Upper lobe of right lung (tissue), 1 donor: ENCODE results near the gene CD37. TPM values are rescaled to one million over a fixed set of nuclear protein-coding genes. Genes with fewer than 3 reads are reported as not detected.
"Not testable (repeated sequence)": the region's sequence is repeated elsewhere in the genome, so short reads cannot be mapped to it uniquely, and the experiment has no call there.

ENCODE experiments used
- ATAC-seq: fragments of 200-7000 bp; cut with Tn5 transposase; one replicate; pipeline ENCODE4 v1.9.1; 2020; ENCODE audit warnings: mild to moderate bottlenecking, moderate library complexity
- DNase-seq: peaks from one replicate; pipeline ENCODE4 v3.0.0-alpha.2; 2020
- H3K27ac ChIP-seq: fragments of 200-600 bp; one replicate; pipeline ENCODE4 v1.8.0; 2022
- H3K27me3 ChIP-seq: fragments of 200-600 bp; one replicate; pipeline ENCODE4 v1.8.0; 2022; ENCODE audit warnings: mild to moderate bottlenecking
- H3K36me3 ChIP-seq: fragments of 200-600 bp; one replicate; pipeline ENCODE4 v1.8.0; 2022
- H3K4me1 ChIP-seq: fragments of 200-600 bp; one replicate; pipeline ENCODE4 v1.8.0; 2022
- H3K4me3 ChIP-seq: fragments of 200-600 bp; one replicate; pipeline ENCODE4 v1.8.0; 2022; ENCODE audit warnings: mild to moderate bottlenecking
- H3K9me3 ChIP-seq: fragments of 200-600 bp; one replicate; pipeline ENCODE4 v1.8.0; 2022
- intact Hi-C: fragments of 100-400 bp; cut with DNase I; formaldehyde crosslinking; loops from one replicate; pipeline ENCODE4 v1.11.0; 2022
- long read RNA-seq: library from polyadenylated mRNA; unstranded; transcript quantifications from one replicate; pipeline ENCODE4 v2.0.0, GENCODE V29; 2021
- total RNA-seq: library from RNA; stranded (reverse); fragmentation: NEBNext Ultra II Directional; extraction: Animal tissue kit (Norgen Biotek cat#: 25700); gene quantifications from one replicate; pipeline ENCODE4 v1.2.1, GENCODE V29; 2021
- TF ChIP-seq, protein P1 (sequence below): fragments of 200-600 bp; IDR thresholded peaks from one replicate; pipeline ENCODE4 v1.8.0; 2022; ENCODE audit warnings: antibody characterized with exemption
- donor health status: DM: no; HTN: yes; CAD: no; lungs with severe emphysema.

Gene CD37, protein sequence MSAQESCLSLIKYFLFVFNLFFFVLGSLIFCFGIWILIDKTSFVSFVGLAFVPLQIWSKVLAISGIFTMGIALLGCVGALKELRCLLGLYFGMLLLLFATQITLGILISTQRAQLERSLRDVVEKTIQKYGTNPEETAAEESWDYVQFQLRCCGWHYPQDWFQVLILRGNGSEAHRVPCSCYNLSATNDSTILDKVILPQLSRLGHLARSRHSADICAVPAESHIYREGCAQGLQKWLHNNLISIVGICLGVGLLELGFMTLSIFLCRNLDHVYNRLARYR
- 101 TPM for total RNA-seq
- long read RNA-seq, transcript CD37-201 (8 exons, 1,265 nt), result major isoform, 48 of 82 reads
- long read RNA-seq, transcript CD37-204 (7 exons, 1,674 nt), result minor isoform, 7 of 82 reads
- long read RNA-seq, partial matches to known transcripts, result 12 of 82 reads
- long read RNA-seq, other reads (novel, unspliced or antisense), result 13 of 82 reads

GRCh38 chr19:49335071-49335783 lies at the start of gene CD37:
Gene CD37 (plus strand): TSS chr19:49335406. CDS start chr19:49335541, 135 bp downstream.
- Histone ChIP-seq H3K4me3 (peak within 1 kb of the TSS; percentile 46), H3K27ac (peak within 1 kb of the TSS; percentile 73), H3K27me3 (no peaks in the 10 kb centered on the region), H3K4me1 (peaks cover 13% of the 10 kb centered on the region), H3K36me3 (no peaks in the 10 kb centered on the region), H3K9me3 (no peaks in the 10 kb centered on the region)
- ATAC-seq, result no peak
- DNase-seq, result peak; percentile 67
- TF ChIP-seq, protein P1, sequence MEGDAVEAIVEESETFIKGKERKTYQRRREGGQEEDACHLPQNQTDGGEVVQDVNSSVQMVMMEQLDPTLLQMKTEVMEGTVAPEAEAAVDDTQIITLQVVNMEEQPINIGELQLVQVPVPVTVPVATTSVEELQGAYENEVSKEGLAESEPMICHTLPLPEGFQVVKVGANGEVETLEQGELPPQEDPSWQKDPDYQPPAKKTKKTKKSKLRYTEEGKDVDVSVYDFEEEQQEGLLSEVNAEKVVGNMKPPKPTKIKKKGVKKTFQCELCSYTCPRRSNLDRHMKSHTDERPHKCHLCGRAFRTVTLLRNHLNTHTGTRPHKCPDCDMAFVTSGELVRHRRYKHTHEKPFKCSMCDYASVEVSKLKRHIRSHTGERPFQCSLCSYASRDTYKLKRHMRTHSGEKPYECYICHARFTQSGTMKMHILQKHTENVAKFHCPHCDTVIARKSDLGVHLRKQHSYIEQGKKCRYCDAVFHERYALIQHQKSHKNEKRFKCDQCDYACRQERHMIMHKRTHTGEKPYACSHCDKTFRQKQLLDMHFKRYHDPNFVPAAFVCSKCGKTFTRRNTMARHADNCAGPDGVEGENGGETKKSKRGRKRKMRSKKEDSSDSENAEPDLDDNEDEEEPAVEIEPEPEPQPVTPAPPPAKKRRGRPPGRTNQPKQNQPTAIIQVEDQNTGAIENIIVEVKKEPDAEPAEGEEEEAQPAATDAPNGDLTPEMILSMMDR, result no peak
- intact Hi-C loops, result no loop called here

- intact Hi-C loops, result no loop called here
Measured at GRCh38 chr19:49287141-49287770, 48.0 kb upstream of the CD37 start.

GRCh38 chr19:49288205-49288604 lies 47.0 kb upstream of the CD37 start:
- ATAC-seq, H3K4me1 ChIP-seq, H3K27me3 ChIP-seq, H3K36me3 ChIP-seq, H3K9me3 ChIP-seq, intact Hi-C loops, H3K4me3 ChIP-seq, H3K27ac ChIP-seq, DNase-seq: not testable (repeated sequence)

More at GRCh38 chr19:49287141-49287770, 48.0 kb upstream of the CD37 start:
- TF ChIP-seq, protein P1, result no peak
- H3K9me3 ChIP-seq, result no peaks in the 10 kb centered on the region
- H3K36me3 ChIP-seq, result no peaks in the 10 kb centered on the region
- DNase-seq (no peak), ATAC-seq (no peak)
- no peak overlapping the region for H3K27ac ChIP-seq
- no peak overlapping the region for H3K4me3 ChIP-seq
- no peaks in the 10 kb centered on the region for H3K27me3 ChIP-seq
- no peaks in the 10 kb centered on the region for H3K4me1 ChIP-seq

DNA sequence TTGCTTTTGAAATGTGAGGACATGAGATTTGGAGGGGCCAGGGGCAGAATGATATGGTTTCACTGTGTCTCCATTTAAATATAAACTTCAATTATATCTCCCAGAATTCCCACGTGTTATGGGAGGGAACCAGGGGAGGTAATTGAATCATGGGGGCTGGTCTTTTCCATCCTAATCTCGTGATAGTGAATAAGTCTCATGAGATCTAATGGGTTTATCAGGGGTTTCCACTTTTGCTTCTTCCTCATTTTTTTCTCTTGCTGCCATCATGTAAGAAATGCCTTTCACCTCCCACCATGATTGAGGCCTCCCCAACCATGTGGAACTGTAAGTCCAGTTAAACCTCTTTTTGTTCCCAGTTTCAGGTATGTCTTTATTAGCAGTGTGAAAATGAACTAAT lies 45.9 kb upstream of the CD37 start:
- H3K36me3 ChIP-seq, H3K27me3 ChIP-seq, H3K4me1 ChIP-seq, DNase-seq, H3K9me3 ChIP-seq, intact Hi-C loops, H3K27ac ChIP-seq, ATAC-seq, H3K4me3 ChIP-seq: not testable (repeated sequence)

DNA sequence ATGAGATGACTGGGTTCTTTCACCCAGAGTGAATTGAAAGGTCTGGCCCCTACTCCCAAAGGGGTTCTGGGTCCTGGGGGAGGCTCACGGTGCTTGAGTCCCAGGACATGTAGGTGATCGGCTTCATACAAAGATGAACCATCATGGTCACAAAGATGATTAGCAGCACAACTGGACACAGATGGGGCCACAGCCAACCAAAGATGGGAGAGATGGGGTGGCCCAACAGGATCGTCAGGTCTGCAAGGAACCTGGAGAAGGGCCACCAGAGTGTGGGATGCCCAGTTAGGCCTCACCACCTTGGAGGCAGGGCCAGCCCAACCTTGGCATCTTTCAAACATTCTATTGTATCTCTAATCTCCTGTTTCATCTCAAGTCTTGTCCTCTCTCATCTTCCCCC lies 44.7 kb upstream of the CD37 start:
- Histone ChIP-seq H3K27me3 (no peaks in the 10 kb centered on the region), H3K4me3 (no peak overlapping the region), H3K4me1 (no peaks in the 10 kb centered on the region), H3K9me3 (no peaks in the 10 kb centered on the region), H3K36me3 (no peaks in the 10 kb centered on the region), H3K27ac (no peak overlapping the region)
- DNase-seq (no peak), ATAC-seq (no peak)
- intact Hi-C loops, result no loop called here
- TF ChIP-seq, protein P1, result no peak

- DNase-seq (no peak), ATAC-seq (no peak)
- Histone ChIP-seq H3K4me3 (no peak overlapping the region), H3K4me1 (no peaks in the 10 kb centered on the region), H3K27ac (no peak overlapping the region), H3K9me3 (no peaks in the 10 kb centered on the region), H3K36me3 (no peaks in the 10 kb centered on the region), H3K27me3 (no peaks in the 10 kb centered on the region)
- intact Hi-C loops, result no loop called here
- TF ChIP-seq, protein P1, result no peak
Measured at GRCh38 chr19:49294401-49294800, 40.8 kb upstream of the CD37 start.
